Caco-2 (cell line): Measurements from ENCODE around the gene HS3ST4. TPM values are rescaled to one million over a fixed set of nuclear protein-coding genes. Genes with fewer than 3 reads are reported as not detected.

Experiments
- BruUV-seq: library from RNA; stranded (reverse); fragments of 400-500 nt; replicated peaks from 2 replicates; lab custom pipeline; 2021; lab: Mats Ljungman, UMichigan
- CTCF ChIA-PET: fragments of 300-600 bp; sonication (Branson Sonifier 250); formaldehyde crosslinking; loops from one replicate; lab custom pipeline; 2022; ENCODE audit warnings: antibody characterized with exemption; lab: Charles Lee
- POLR2A ChIA-PET: fragments of 300-600 bp; sonication (Branson Sonifier 250); formaldehyde crosslinking; loops from one replicate; lab custom pipeline; 2022; ENCODE audit warnings: antibody characterized with exemption; lab: Charles Lee
- DNase-seq, 2 experiments: peaks; one replicate each; pipeline versions ENCODE4 v3.0.0 to v3.0.0-alpha.2; 2020 to 2022
- H3K27me3 ChIP-seq: replicated peaks from 2 replicates; pipeline ENCODE4 v1.6.0; 2011; ENCODE audit warnings: low read length; ENCODE audit not compliant: control insufficient read depth, insufficient read depth
- H3K36me3 ChIP-seq: 2 replicates; pipeline ENCODE4 v1.5.1; 2011; ENCODE audit warnings: low read length; ENCODE audit not compliant: control insufficient read depth, insufficient read depth
- H3K4me1 ChIP-seq: fragments of 250-450 bp; sonication (Bioruptor Pico); 2 replicates; pipeline ENCODE4 v1.5.1; 2020; ENCODE audit warnings: mild to moderate bottlenecking
- H3K4me3 ChIP-seq: 2 replicates; pipeline ENCODE4 v1.5.1; 2011; ENCODE audit warnings: low read depth, mild to moderate bottlenecking, control low read depth, low read length
- H3K9me3 ChIP-seq: fragments of 250-450 bp; sonication (Bioruptor Pico); 2 replicates; pipeline ENCODE4 v1.5.1; 2020; ENCODE audit warnings: mild to moderate bottlenecking, moderate library complexity
- H3K27ac Mint-ChIP-seq: one replicate; pipeline ENCODE4 v1.8.0; 2022; ENCODE audit warnings: mixed read lengths; ENCODE audit not compliant: unreplicated experiment
- H3K27me3 Mint-ChIP-seq: one replicate; pipeline ENCODE4 v1.8.0; 2022; ENCODE audit warnings: mixed read lengths; ENCODE audit not compliant: insufficient read depth, unreplicated experiment
- H3K36me3 Mint-ChIP-seq: one replicate; pipeline ENCODE4 v1.8.0; 2022; ENCODE audit warnings: mild to moderate bottlenecking, mixed read lengths; ENCODE audit not compliant: insufficient read depth, unreplicated experiment
- H3K4me1 Mint-ChIP-seq: one replicate; pipeline ENCODE4 v1.8.0; 2022; ENCODE audit warnings: low read depth, mixed read lengths; ENCODE audit not compliant: unreplicated experiment
- H3K4me3 Mint-ChIP-seq: one replicate; pipeline ENCODE4 v1.8.0; 2022; ENCODE audit warnings: mild to moderate bottlenecking, moderate library complexity, mixed read lengths; ENCODE audit not compliant: unreplicated experiment
- H3K9me3 Mint-ChIP-seq: one replicate; pipeline ENCODE4 v1.8.0; 2022; ENCODE audit warnings: mixed read lengths; ENCODE audit not compliant: unreplicated experiment
- intact Hi-C: fragments of 100-400 bp; cut with micrococcal nuclease; formaldehyde crosslinking; loops from one replicate; pipeline ENCODE4 v1.10.0; 2022; ENCODE audit not compliant: unreplicated experiment
- total RNA-seq: library from RNA; stranded (reverse); gene quantifications from 2 replicates; pipeline ENCODE4 v1.2.3, GENCODE V29; 2022
- TF ChIP-seq, protein P1 (sequence below), 2 experiments: fragments of 200-600 bp in 1 of 2; IDR thresholded peaks; 1 replicate in 1 of 2; 2 replicates in 1 of 2; pipeline versions ENCODE4 v1.5.1 to v1.8.0; 2011 to 2022; ENCODE audit warnings: antibody characterized with exemption in 1 of 2, control low read depth in 1 of 2, inconsistent platforms in 1 of 2, low read depth in 1 of 2, low read length in 1 of 2, mild to moderate bottlenecking in 1 of 2, moderate library complexity in 1 of 2; ENCODE audit not compliant: insufficient read depth in 1 of 2, severe bottlenecking in 1 of 2, unreplicated experiment in 1 of 2

HS3ST4 gene
- total RNA-seq, 1 experiment from 2014 or later, result 0.11 TPM

DNA sequence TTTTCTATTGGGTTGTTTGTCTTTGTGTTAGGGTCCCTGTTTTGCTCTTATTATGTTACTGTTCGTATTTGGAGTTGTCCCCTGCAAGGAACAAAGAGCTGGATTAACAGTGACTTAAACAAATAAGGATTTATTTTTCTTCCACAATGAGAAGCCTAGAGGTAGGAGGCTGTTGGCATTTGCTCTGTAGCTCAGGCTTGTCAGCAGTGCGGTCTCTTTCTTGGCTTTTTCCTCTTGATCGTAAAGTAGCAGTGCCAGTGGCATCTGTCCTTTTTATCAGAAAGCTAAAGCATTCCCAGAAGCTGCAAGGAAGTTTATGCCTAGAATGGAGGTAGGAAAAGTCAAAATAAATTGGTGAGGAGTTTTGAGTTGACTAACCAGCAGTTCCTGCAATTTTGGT lies 154.1 kb downstream of the HS3ST4 start:
- BruUV-seq, result no TSS peak
- Histone ChIP-seq H3K4me3 (no peak overlapping the region), H3K27me3 (no peaks in the 10 kb centered on the region), H3K4me1 (no peaks in the 10 kb centered on the region), H3K36me3 (no peaks in the 10 kb centered on the region), H3K9me3 (no peaks in the 10 kb centered on the region)
- H3K27ac Mint-ChIP-seq, result no peak overlapping the region
- peaks cover 3% of the 10 kb centered on the region for H3K27me3 Mint-ChIP-seq
- CTCF ChIA-PET, result no interaction called here
- POLR2A ChIA-PET, result no interaction called here
- no peaks in the 10 kb centered on the region for H3K4me1 Mint-ChIP-seq
- TF ChIP-seq, protein P1, sequence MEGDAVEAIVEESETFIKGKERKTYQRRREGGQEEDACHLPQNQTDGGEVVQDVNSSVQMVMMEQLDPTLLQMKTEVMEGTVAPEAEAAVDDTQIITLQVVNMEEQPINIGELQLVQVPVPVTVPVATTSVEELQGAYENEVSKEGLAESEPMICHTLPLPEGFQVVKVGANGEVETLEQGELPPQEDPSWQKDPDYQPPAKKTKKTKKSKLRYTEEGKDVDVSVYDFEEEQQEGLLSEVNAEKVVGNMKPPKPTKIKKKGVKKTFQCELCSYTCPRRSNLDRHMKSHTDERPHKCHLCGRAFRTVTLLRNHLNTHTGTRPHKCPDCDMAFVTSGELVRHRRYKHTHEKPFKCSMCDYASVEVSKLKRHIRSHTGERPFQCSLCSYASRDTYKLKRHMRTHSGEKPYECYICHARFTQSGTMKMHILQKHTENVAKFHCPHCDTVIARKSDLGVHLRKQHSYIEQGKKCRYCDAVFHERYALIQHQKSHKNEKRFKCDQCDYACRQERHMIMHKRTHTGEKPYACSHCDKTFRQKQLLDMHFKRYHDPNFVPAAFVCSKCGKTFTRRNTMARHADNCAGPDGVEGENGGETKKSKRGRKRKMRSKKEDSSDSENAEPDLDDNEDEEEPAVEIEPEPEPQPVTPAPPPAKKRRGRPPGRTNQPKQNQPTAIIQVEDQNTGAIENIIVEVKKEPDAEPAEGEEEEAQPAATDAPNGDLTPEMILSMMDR (IDR thresholded peaks at IDR 0.05; ENCODE audit: insufficient read depth in 1 of 2, low read depth in 1 of 2, low read length in 1 of 2, severe bottlenecking in 1 of 2, unreplicated experiment in 1 of 2), result no peak
- intact Hi-C loops, result no loop called here
- H3K4me3 Mint-ChIP-seq, result no peak overlapping the region
- no peak for DNase-seq
- H3K9me3 Mint-ChIP-seq, result no peaks in the 10 kb centered on the region
- no peaks in the 10 kb centered on the region for H3K36me3 Mint-ChIP-seq

DNA sequence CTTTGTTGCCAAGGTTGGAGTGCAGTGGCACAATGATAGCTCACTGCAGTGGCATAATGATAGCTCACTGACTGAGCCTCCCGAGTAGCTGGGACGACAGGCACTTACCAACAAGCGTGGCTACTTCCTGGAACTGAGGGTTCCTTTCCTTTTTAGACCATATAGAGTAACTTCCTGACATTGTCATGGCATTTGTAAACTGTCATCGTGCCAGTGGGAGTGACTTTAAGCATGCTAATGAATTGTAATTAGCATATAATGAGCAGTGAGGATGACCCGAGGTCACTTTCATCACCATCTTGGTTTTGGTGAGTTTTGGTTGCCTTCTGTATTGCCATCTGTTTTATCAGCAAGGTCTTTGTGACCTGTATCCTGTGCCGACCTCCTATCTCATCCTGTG lies 162.4 kb downstream of the HS3ST4 start:
- intact Hi-C loops, result no loop called here
- Mint-ChIP-seq H3K27me3 (peaks cover 8% of the 10 kb centered on the region), H3K36me3 (peaks cover 5% of the 10 kb centered on the region), H3K9me3 (no peaks in the 10 kb centered on the region), H3K4me3 (no peak overlapping the region), H3K27ac (no peak overlapping the region), H3K4me1 (no peaks in the 10 kb centered on the region)
- no TSS peak for BruUV-seq
- Histone ChIP-seq H3K4me1 (no peaks in the 10 kb centered on the region), H3K36me3 (no peaks in the 10 kb centered on the region), H3K9me3 (no peaks in the 10 kb centered on the region), H3K4me3 (no peak overlapping the region), H3K27me3 (no peaks in the 10 kb centered on the region)
- ChIA-PET POLR2A (no interaction called here), CTCF (no interaction called here)
- DNase-seq, result no peak
- TF ChIP-seq, protein P1 (IDR thresholded peaks at IDR 0.05; ENCODE audit: insufficient read depth in 1 of 2, low read depth in 1 of 2, low read length in 1 of 2, severe bottlenecking in 1 of 2, unreplicated experiment in 1 of 2), result no peak

DNA sequence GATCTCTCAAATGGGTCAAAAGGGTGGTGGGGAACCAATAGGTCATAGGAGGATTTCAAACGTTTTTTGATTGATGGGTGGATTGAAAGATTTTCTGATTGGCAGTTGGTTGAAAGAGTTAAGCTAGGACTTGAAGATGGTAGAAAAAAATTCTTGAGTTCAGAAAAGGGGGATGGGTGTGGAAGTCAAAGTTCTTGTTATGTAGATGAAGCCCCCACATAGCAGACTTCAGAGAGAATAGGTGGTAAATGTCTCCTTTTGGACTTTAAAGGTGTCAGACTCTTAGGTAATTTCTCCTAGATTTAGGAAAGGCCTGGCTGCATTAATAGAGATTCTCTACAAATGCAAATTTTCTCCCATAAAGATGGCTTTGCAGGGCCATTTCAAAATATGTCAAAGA lies 163.3 kb downstream of the HS3ST4 start:
- no peaks in the 10 kb centered on the region for H3K36me3 ChIP-seq
- POLR2A ChIA-PET, result no interaction called here
- Mint-ChIP-seq H3K9me3 (no peaks in the 10 kb centered on the region), H3K4me3 (no peak overlapping the region), H3K27me3 (peaks cover 8% of the 10 kb centered on the region), H3K4me1 (no peaks in the 10 kb centered on the region), H3K36me3 (peaks cover 5% of the 10 kb centered on the region), H3K27ac (no peak overlapping the region)
- TF ChIP-seq, protein P1 (IDR thresholded peaks at IDR 0.05; ENCODE audit: insufficient read depth in 1 of 2, low read depth in 1 of 2, low read length in 1 of 2, severe bottlenecking in 1 of 2, unreplicated experiment in 1 of 2), result no peak
- CTCF ChIA-PET, result no interaction called here
- no TSS peak for BruUV-seq
- no peak for DNase-seq
- intact Hi-C loops, result no loop called here
- no peak overlapping the region for H3K4me3 ChIP-seq
- H3K27me3 ChIP-seq, result no peaks in the 10 kb centered on the region
- H3K4me1 ChIP-seq, result no peaks in the 10 kb centered on the region
- no peaks in the 10 kb centered on the region for H3K9me3 ChIP-seq
